ENCODE data around the gene LDHB. TPM values are rescaled to one million over a fixed set of nuclear protein-coding genes. Genes with fewer than 3 reads are reported as not detected.

The LDHB gene
- total RNA-seq, 1 experiment from 2014 or later, result 1,343 TPM

DNA sequence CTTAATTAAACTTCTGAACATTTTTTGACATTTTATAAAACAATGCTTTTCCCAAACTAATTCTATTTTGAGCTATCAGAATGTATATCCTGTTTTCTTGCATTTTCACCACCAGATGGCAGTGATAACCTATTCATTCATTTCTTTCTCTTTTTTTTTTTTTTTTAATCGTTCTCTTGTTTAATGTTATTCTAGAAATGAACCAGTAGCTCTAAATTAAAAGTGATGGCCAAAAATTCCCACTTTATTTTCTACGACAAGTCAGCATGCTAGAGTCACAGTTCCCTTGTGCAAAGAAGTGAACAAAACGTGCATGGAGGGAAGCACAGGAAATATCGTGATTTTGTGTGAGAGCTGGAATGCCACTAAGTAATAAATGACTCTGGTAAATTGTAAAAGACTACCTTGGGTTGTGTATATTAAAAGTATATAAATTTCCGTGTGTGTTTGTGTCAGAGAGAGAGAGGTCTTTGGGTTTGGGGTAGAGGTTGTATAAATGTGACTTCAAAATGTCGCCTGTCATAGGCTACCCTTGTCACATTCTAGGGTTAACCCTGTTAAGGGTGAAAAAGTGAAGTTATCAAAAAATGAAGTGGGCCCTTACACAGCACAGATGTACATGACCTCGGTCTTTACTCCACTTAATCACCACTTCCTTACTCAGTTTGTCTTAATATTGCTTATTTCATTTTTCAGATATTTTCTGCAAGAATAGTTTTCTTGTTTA is 40.4 kb upstream of the LDHB start:
- Histone ChIP-seq H4K8ac (replicated peaks; ENCODE audit: insufficient read length, low read depth, low read length) (no peak overlapping the region), H3K27me3 (ENCODE audit: insufficient read depth, low read length) (no peaks in the 10 kb centered on the region), H2AK5ac (ENCODE audit: insufficient read length, low read length) (no peak overlapping the region), H3K18ac (ENCODE audit: insufficient read length, low read depth, low read length) (no peak overlapping the region), H3K14ac (ENCODE audit: insufficient read depth, low read length) (no peak overlapping the region), H3K56ac (ENCODE audit: insufficient read length, low read depth, low read length) (no peak overlapping the region), H2BK120ac (ENCODE audit: low read depth, low read length, poor library complexity, severe bottlenecking) (no peak overlapping the region), H3K4me2 (ENCODE audit: insufficient read depth, insufficient read length, low read length) (no peak overlapping the region), H3K4ac (ENCODE audit: low read depth, low read length) (no peak overlapping the region), H3K9ac (ENCODE audit: extremely low read depth, insufficient read length, low read length) (no peak overlapping the region), H3K9me3 (ENCODE audit: control insufficient read depth, low read depth, low read length) (no peaks in the 10 kb centered on the region), H2BK20ac (ENCODE audit: low read depth, low read length, poor library complexity, severe bottlenecking) (no peak overlapping the region), H2BK5ac (ENCODE audit: insufficient read length, low read length) (no peak overlapping the region), H3T11ph (ENCODE audit: low read length) (no peak overlapping the region), H3K4me1 (ENCODE audit: insufficient read depth, low read length) (no peaks in the 10 kb centered on the region), H2BK15ac (ENCODE audit: low read depth, low read length) (no peak overlapping the region), H2AFZ (ENCODE audit: low read length) (no peak overlapping the region), H4K20me1 (ENCODE audit: control insufficient read depth, insufficient read depth, insufficient read length) (no peaks in the 10 kb centered on the region), H3K79me2 (ENCODE audit: insufficient read depth, low read length) (no peaks in the 10 kb centered on the region), H4K5ac (ENCODE audit: insufficient read length, low read depth, low read length) (no peak overlapping the region), H2BK12ac (ENCODE audit: insufficient read length, low read depth, low read length) (no peak overlapping the region), H3K79me1 (ENCODE audit: insufficient read depth, low read depth, low read length, poor library complexity, severe bottlenecking) (no peaks in the 10 kb centered on the region), H3K23ac (ENCODE audit: insufficient read length, low read depth, low read length) (no peak overlapping the region), H4K91ac (ENCODE audit: insufficient read length, low read depth, low read length) (no peak overlapping the region), H3K23me2 (ENCODE audit: insufficient read length, low read depth, low read length, poor library complexity, severe bottlenecking) (no peaks in the 10 kb centered on the region), H3K27ac (ENCODE audit: insufficient read length, low read depth, low read length) (no peak overlapping the region)
- DNase-seq, result no peak
- Mint-ChIP-seq H3K36me3 (ENCODE audit: insufficient read depth in 1 of 3, low read depth in 3 of 3) (no peaks in the 10 kb centered on the region), H3K27me3 (ENCODE audit: low read depth) (no peaks in the 10 kb centered on the region; the same call in 1 of the 2 replicates), H3K9me3 (no peaks in the 10 kb centered on the region), H3K4me1 (peaks cover 4 to 6% of the 10 kb centered on the region in 2 experiments), H3K4me3 (no peak overlapping the region), H3K27ac (no peak overlapping the region)
- WGBS (ENCODE audit: extremely low coverage, insufficient read length, low lambda C conversion rate), result no CpG with 5 or more reads among the region's 7 CpGs
- TF ChIP-seq, protein P1, sequence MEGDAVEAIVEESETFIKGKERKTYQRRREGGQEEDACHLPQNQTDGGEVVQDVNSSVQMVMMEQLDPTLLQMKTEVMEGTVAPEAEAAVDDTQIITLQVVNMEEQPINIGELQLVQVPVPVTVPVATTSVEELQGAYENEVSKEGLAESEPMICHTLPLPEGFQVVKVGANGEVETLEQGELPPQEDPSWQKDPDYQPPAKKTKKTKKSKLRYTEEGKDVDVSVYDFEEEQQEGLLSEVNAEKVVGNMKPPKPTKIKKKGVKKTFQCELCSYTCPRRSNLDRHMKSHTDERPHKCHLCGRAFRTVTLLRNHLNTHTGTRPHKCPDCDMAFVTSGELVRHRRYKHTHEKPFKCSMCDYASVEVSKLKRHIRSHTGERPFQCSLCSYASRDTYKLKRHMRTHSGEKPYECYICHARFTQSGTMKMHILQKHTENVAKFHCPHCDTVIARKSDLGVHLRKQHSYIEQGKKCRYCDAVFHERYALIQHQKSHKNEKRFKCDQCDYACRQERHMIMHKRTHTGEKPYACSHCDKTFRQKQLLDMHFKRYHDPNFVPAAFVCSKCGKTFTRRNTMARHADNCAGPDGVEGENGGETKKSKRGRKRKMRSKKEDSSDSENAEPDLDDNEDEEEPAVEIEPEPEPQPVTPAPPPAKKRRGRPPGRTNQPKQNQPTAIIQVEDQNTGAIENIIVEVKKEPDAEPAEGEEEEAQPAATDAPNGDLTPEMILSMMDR (conservative IDR thresholded peaks at IDR 0.05), result peak; percentile 82

Measured in H9 (cell line).